Measurements from ENCODE around the gene ADGRL3.

Gene ADGRL3

GRCh38 chr4:61431131-61431530 is 231.0 kb downstream of the ADGRL3 start:
- no peak for DNase-seq (ENCODE audit: low read depth)
- no peak overlapping the region for H3K4me3 ChIP-seq (ENCODE audit: low read depth, low read length)
- TF ChIP-seq CTCF (IDR thresholded peaks at IDR 0.05; ENCODE audit: low read depth, low read length, missing control alignments), result no peak

- DNase-seq (ENCODE audit: low read depth), result no peak
- no peak for TF ChIP-seq CTCF (IDR thresholded peaks at IDR 0.05; ENCODE audit: low read depth, low read length, missing control alignments)
- H3K4me3 ChIP-seq (ENCODE audit: low read depth, low read length), result no peak overlapping the region
Measured at GRCh38 chr4:61437923-61438322, 237.8 kb downstream of the ADGRL3 start.

GRCh38 chr4:61440321-61440720 is 240.2 kb downstream of the ADGRL3 start:
- DNase-seq (ENCODE audit: low read depth), result no peak
- TF ChIP-seq CTCF (IDR thresholded peaks at IDR 0.05; ENCODE audit: low read depth, low read length, missing control alignments), result no peak
- H3K4me3 ChIP-seq (ENCODE audit: low read depth, low read length), result no peak overlapping the region

- TF ChIP-seq CTCF (IDR thresholded peaks at IDR 0.05; ENCODE audit: low read depth, low read length, missing control alignments), result no peak
- H3K4me3 ChIP-seq (ENCODE audit: low read depth, low read length), result no peak overlapping the region
- no peak for DNase-seq (ENCODE audit: low read depth)
Measured at GRCh38 chr4:61442936-61443335, 242.8 kb downstream of the ADGRL3 start.

GRCh38 chr4:61443813-61444510 is 243.8 kb downstream of the ADGRL3 start:
- no peak for TF ChIP-seq CTCF (IDR thresholded peaks at IDR 0.05; ENCODE audit: low read depth, low read length, missing control alignments)
- no peak for DNase-seq (ENCODE audit: low read depth)

GRCh38 chr4:61445374-61446063 is 245.4 kb downstream of the ADGRL3 start:
- no peak for TF ChIP-seq CTCF (IDR thresholded peaks at IDR 0.05; ENCODE audit: low read depth, low read length, missing control alignments)
- no peak overlapping the region for H3K4me3 ChIP-seq (ENCODE audit: low read depth, low read length)
- DNase-seq (ENCODE audit: low read depth), result no peak

More at GRCh38 chr4:61443813-61444510, 243.8 kb downstream of the ADGRL3 start:
- H3K4me3 ChIP-seq (ENCODE audit: low read depth, low read length), result no peak overlapping the region

All from GM12864 (cell line).